Kidney epithelial cell (primary cell): ENCODE measurements around the gene SNX14. TPM values are rescaled to one million over a fixed set of nuclear protein-coding genes. Genes with fewer than 3 reads are reported as not detected.

ENCODE experiments used
- DNase-seq: peaks from one replicate; pipeline ENCODE4 v3.0.0-alpha.2; 2010; ENCODE audit warnings: low read depth
- H3K27me3 ChIP-seq: 2 replicates; pipeline ENCODE4 v1.6.0; 2011; ENCODE audit warnings: low read length; ENCODE audit not compliant: control insufficient read depth, insufficient read depth
- H3K36me3 ChIP-seq: 2 replicates; pipeline ENCODE4 v1.5.1; 2011; ENCODE audit warnings: low read length; ENCODE audit not compliant: control insufficient read depth, insufficient read depth
- H3K4me3 ChIP-seq: 2 replicates; pipeline ENCODE4 v1.5.1; 2011; ENCODE audit warnings: low read depth, mild to moderate bottlenecking, control low read depth, low read length
- CTCF ChIP-seq: IDR thresholded peaks from 2 replicates; pipeline ENCODE4 v1.5.1; 2011; ENCODE audit warnings: mild to moderate bottlenecking, moderate library complexity, low read length, control low read depth, inconsistent platforms; ENCODE audit not compliant: insufficient read depth, poor library complexity, severe bottlenecking
- total RNA-seq: library from RNA; depleted of rRNA; stranded (reverse); fragments of >200 nt; gene quantifications from 2 replicates; pipeline ENCODE4 v1.2.3, GENCODE V29; 2015

The SNX14 gene
- total RNA-seq, 1 donor from 2014 or later, result 110 TPM

- DNase-seq, result no peak
- no peaks in the 10 kb centered on the region for H3K36me3 ChIP-seq
- no peak for TF ChIP-seq CTCF
- no peaks in the 10 kb centered on the region for H3K27me3 ChIP-seq
- H3K4me3 ChIP-seq, result no peak overlapping the region
These were observed 131.0 kb downstream of the SNX14 start for GRCh38 chr6:85462673-85463072.

DNA sequence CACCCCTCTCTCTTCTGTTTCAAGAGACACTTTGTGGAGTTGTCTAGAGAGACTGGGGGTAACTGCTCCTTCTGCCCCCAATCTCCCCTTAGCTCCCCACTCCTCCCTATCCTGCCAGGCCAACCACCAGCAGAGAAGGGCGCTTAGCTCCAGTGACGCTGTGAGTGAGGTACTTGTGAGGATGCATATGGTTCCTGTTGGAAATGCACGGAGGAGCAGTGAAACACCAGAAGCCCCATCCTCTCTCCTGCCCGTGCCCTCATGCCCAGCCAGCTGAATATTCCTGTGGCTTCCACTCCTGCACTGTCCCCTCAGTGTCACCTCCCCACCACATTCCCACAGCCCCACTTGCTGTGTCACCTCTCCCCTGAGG, 131.9 kb downstream of the SNX14 start:
- TF ChIP-seq CTCF, result no peak
- no peaks in the 10 kb centered on the region for H3K36me3 ChIP-seq
- DNase-seq, result no peak
- H3K27me3 ChIP-seq, result no peaks in the 10 kb centered on the region
- no peak overlapping the region for H3K4me3 ChIP-seq

- no peak for TF ChIP-seq CTCF
- no peak for DNase-seq
- Histone ChIP-seq H3K36me3 (no peaks in the 10 kb centered on the region), H3K4me3 (no peak overlapping the region), H3K27me3 (no peaks in the 10 kb centered on the region)
These were observed 132.5 kb downstream of the SNX14 start for GRCh38 chr6:85460921-85461797.

- Histone ChIP-seq H3K36me3 (no peaks in the 10 kb centered on the region), H3K27me3 (no peaks in the 10 kb centered on the region), H3K4me3 (no peak overlapping the region)
- no peak for TF ChIP-seq CTCF
- DNase-seq, result no peak
These were observed 133.3 kb downstream of the SNX14 start for GRCh38 chr6:85460154-85460920.

DNA sequence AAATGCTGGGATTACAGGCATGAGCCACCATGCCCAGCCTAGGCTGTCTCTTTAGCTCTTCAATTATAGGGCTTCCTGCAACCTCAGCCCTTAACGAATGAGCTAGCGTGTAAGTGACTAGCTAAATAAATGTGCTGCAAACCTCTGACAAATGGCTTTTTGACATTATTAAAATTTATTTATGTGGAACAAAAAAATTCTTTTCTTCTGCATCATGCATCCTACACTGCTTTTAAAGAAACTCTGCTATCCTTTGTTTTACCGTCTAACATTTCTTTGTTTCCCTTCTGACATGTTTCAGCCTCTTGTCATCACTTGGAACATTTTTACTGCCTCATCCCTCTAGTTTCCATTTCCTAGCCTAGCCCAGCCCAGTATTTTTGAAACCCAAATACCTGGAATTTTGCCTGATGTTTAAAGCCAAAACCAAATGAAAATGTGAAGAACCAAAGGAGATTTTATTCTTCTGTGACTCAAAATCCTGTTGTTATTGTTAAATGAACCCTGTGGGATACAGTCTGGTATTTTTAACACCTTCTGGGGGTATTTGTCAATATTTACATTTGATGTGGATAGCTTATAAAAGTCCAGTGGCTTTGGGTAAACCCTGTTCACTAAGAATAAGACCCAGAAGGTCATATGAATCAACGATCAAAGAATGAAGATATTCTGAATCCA, 134.3 kb downstream of the SNX14 start:
- H3K27me3 ChIP-seq, result no peaks in the 10 kb centered on the region
- H3K36me3 ChIP-seq, result no peaks in the 10 kb centered on the region
- H3K4me3 ChIP-seq, result no peak overlapping the region
- no peak for TF ChIP-seq CTCF
- DNase-seq, result no peak
